Hematopoietic multipotent progenitor cell (in vitro differentiated cells): ENCODE data around the gene KAT2B. TPM values are rescaled to one million over a fixed set of nuclear protein-coding genes. Genes with fewer than 3 reads are reported as not detected.
A peak's percentile ranks its signal among the peaks of the same experiment; 100 is the strongest.

Source experiments
- DNase-seq, 3 donors: peaks; one replicate each; pipeline ENCODE4 v3.0.0-alpha.2; 2011 to 2015; ENCODE audit warnings: low read depth in 2 of 3, low spot score in 2 of 3
- total RNA-seq: library from RNA; depleted of rRNA; stranded (reverse); fragments of >200 nt; gene quantifications from one replicate; pipeline ENCODE4 v1.2.3, GENCODE V29; 2012

Gene KAT2B
- total RNA-seq, 1 donor: 4.6 TPM

GRCh38 chr3:20137647-20138046, 97.4 kb downstream of the KAT2B start:
- no peak for DNase-seq

DNA sequence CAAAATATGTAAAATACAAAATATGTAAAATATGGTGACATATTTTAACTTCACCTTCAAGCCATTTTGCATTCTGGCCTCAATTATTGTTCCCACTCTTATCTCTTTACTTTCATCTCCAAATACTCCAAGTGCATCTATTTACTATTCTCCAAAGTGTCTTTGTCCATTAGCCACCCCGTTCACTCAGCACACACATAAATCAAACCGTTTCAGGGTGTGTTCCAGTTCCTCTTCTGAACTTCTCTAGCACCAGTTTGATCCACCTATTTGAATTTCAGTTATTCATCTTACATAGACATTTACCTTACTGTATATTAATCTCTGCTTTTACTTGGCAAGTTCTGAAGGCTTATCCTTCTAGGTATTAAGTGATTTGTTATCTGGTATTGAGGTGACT, 100.6 kb downstream of the KAT2B start:
- DNase-seq: no peak

DNA sequence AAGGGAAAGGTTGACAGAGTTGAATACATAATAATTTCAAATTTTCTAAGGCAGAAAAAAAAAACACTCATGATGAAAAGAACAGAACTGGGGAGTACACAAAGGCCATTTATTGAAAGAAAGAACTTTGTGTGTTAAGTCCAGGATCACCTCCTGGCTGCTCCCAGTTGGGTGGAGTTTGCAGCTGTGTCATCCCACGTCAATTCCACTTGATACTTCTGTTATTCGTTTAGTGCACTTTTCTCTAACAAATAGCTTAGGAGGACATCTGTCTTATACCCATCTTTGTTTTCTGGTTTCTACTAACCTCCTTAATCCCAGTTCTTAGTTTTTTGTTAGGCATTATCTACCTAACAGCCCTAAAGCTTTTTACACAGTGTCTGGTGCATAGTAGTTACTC, 101.1 kb downstream of the KAT2B start:
- DNase-seq: no peak

- no peak for DNase-seq
These were observed 101.6 kb downstream of the KAT2B start for GRCh38 chr3:20141851-20142250.

DNA sequence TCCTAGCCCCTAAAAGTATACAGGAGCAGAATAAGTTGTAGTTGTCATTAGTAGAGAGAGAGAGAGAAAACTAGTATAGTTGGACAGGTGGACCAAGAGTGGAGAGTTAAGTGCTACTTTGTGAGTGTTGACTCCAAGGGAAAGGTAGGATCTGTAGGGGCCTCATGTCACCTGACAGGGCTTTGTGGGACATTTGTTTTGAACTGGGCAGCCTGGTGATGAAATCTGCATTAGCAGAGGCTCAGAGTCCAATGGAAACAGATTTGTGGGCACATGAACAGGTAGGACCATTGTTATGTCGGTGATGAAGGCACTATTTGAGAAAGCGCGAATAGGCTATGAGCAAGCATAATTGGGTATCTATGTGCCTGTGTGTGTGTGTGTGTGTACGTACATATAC, 102.3 kb downstream of the KAT2B start:
- DNase-seq: no peak

DNA sequence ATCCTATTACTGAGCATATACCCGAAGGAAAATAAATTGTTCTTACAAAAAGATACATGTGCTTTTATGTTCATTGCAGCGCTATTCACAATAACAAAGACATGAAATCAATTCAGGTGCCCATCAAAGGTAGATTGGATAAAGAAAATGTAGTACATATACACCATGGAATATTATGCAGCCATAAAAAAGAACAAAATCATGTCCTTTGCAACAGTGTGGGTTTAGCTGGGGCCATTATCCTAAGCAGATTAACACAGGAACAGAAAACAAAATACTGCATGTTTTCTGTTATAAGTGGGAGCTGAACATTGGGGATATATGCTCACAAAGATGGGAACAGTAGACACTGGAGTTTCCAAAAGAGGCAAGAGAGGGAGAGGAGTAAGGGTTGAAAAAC, 103.3 kb downstream of the KAT2B start:
- no peak for DNase-seq

GRCh38 chr3:20145874-20146273, 105.6 kb downstream of the KAT2B start:
- DNase-seq: no peak

DNA sequence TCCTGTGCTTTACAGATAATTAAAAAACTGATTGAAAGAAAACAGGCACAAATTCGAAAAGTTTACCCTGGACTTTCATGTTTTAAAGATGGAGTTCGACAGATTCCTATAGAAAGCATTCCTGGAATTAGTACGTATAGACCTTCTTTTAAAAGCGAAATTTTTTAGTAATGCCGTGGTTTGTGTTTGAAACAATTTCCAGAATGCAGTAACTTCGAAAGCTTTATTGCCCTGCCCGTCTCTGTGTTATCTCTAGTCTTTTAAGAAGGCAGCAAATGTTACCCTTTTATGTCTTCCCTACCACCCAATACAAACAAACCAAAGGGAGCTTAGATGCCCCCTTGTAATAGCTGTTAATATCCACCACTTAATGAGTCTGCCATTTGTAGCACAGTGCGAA, 106.1 kb downstream of the KAT2B start:
- no peak for DNase-seq

GRCh38 chr3:20147361-20147760, 107.1 kb downstream of the KAT2B start:
- no peak for DNase-seq

GRCh38 chr3:20148466-20148865, 108.2 kb downstream of the KAT2B start:
- DNase-seq: no peak

DNA sequence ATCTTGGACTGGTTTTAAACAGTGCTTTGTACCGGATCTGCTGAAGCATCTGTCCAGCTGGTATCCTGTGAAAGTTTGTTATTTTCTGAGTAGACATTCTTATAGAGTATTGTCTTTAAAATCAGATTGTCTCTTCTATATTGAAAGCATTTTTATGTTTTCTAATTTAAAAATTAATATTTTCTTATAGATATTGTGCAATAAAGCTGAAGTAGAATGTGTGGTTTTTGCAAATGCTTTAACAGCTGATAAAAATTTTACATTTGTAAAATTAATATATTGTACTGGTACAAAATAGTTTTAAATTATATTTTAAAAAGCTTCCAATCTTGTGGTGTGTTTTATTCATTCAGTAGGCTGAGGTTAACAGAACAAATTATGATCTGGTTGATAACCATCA, 113.8 kb downstream of the KAT2B start:
- DNase-seq: no peak

GRCh38 chr3:20154928-20155327, 114.7 kb downstream of the KAT2B start:
- DNase-seq: no peak

GRCh38 chr3:20160230-20160629, 120.0 kb downstream of the KAT2B start:
- peak in 1 of 3 donors; percentile 3 for DNase-seq

GRCh38 chr3:20161714-20162113, 121.5 kb downstream of the KAT2B start:
- DNase-seq: no peak

DNA sequence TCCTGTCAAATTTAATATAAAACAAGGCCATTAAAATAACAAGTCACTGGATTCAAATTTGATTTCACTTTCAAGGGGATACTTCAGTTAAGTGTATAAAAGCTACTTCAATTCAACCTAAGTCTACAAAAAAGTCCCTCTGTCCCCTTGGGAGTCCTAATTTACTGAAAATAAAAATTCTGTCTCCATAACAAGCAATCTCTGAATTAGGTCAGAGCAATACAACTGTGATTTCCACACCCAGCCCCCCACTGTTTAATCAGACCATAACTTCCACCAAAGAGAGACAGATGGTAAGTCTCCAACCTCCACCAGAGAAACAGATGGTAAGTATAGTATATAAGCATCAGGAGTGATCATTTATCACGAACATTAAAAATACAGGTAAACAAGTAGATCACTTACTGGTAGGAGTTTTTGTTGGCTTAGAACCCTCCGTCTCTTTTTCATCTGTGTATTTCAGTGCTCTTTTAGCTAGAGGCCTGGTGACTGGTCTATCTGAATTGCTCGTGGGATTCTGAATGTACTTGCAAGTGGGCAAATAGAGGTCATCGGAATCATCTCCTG, 133.7 kb downstream of the KAT2B start:
- no peak for DNase-seq

- DNase-seq: no peak
These were observed 141.0 kb downstream of the KAT2B start for GRCh38 chr3:20181276-20181675.

DNA sequence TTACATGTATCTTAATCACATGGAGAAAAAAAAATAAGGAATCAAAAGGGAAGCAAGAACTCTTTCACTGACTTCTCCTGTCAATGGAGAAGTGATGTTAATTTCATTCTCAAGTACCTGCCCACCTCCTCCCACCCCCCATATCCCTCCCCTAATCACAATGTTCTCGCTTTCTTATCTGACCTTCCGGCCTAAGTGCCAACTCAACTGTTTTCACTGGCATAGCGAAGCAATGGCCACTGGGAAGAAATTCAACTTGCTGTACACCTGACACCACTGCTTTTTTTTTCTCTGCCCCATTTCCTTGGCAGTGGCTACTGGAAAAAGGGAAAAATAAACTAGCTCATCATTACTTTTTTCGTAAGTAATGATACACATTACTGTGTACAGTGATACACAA, 142.0 kb downstream of the KAT2B start:
- DNase-seq: no peak

DNA sequence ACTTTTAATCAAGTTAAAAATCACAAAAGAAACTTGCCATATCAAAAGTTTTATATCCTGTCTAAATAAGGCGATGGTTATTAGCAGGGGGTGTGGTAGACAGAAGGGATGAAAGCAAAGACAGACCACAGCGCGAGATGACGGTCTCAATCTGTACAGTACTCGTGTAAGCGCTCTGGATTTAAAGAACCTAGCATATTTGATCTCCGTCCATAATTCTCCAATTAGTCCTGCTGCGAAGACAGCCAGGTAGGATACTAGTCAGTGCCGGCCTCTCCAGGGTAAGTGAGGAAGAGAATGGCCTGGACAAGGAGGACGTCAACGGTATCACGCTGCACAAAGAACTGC, 145.1 kb downstream of the KAT2B start:
- no peak for DNase-seq

GRCh38 chr3:20185679-20186599, 145.7 kb downstream of the KAT2B start, which contains the start of gene SGO1:
Gene SGO1, minus strand, starts transcription at chr3:20186206. Its CDS starts 2,179 bp downstream, at chr3:20184027.
- peak; percentile 99 to 100 (median 99) for DNase-seq

DNA sequence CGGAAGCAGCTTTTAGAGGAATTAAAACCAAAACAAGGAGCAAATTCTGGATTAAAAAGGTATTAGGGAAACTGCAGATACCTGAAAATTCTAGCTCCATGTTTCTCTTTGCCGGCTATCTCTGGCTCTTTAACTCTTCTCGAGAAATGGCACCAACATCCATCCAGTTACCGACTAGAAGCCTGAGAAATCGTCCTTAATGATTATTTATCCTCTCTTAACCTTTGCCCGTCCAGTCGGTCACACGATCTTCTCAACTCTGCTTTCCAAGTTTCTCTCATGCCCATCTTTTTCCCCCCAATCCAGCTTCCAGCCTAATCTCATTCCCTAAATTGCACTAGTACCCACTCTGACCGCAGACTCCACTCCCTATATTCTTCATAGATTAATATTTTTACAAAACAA, 146.4 kb downstream of the KAT2B start:
- DNase-seq: peak in 1 of 3 donors; percentile 16

GRCh38 chr3:20190991-20191390, 150.7 kb downstream of the KAT2B start:
- DNase-seq: no peak

DNA sequence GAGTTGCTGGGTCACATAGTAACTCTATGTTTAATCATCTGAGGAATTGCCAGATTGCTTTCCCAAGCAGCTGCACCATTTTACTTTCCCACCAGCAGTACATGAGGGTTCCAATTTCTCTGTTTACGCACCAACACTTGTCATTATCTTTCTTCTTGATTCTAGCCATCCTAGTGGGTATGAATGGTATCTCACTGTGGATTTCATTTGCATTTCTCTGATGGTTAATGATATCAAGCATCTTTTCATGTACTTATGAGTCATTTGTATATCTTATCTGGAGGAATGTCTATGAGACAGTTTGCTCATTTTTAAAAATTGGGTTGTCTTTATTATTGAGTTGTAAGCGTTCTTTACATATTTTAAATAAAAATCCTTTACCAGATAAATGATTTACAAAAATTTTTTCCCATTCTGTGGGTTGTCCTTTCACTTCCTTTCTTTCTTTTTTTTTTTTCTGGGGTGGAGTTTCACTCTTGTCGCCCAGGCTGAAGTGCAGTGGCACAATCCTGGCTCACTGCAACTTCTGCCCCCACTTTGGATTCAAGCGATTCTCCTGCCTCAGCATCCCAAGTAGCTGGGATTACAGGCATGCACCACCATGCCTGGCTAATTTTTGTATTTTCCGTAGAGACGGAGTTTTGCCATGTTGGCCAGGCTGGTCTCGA, 154.7 kb downstream of the KAT2B start:
- no peak for DNase-seq
